ENCODE data around the gene PEX11G. TPM values are rescaled to one million over a fixed set of nuclear protein-coding genes. Genes with fewer than 3 reads are reported as not detected.

Gene PEX11G
- total and polyA plus RNA-seq, 9 of the 15 experiments (the other 6 are each of a cell fraction or from before 2014, with no cell fraction given): 0.07 to 3.2 (median 0.70) TPM; not detected in 1

DNA sequence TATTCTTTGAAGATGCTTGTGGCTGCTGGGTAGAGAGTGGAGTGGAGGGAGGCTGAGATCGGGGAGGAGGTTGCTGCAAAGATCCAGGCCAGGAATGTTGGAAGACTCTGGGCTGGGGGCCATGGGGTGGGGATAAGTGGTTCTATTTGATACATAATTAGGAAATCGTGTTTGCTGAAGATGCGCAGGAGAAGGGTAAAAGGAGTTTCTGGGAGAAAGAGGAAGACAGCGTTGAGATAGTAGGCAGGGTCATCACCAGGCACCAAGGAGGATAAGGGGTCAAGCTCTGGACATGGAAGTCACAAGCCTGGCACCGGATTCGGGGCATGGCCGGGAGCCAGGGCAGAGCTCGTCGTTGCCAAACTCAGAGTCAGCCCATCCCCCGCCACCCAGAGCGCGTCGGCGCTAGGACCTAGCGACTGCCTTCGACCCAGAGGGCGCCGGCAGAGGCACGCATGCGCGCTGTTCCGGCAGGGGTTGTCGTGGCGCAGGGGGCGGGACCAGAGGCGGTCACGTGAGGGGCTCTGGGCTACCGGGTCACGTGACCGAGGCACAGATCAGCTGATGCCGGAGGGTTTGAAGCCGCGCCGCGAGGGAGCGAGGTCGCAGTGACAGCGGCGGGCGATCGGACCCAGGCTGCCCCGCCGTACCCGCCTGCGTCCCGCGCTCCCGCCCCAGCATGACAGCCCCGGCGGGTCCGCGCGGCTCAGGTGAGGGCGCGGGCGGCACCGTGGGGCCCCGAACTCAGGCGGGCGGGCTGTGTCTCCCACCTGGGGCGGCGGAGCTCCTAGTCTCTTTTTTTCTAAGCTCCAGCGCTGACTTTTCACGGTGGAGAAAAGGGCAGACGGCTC lies 33.5 kb upstream of the PEX11G start, which contains the start of gene MCOLN1 (continued):
- TF ChIP-seq MAFK (IDR thresholded peaks at IDR 0.05; ENCODE audit: low read length) (no peak), TFE3 (CRISPR knock-in tag; IDR thresholded peaks at IDR 0.05) (peak; percentile 100), ZNF133 (CRISPR knock-in tag; IDR thresholded peaks at IDR 0.05) (no peak), FOXA1 (IDR thresholded peaks at IDR 0.05; ENCODE audit: borderline replicate concordance) (no peak), KLF6 (CRISPR knock-in tag; IDR thresholded peaks at IDR 0.05; ENCODE audit: borderline replicate concordance) (peak; percentile 61; the same call in 1 of the 2 replicates), ZNF408 (CRISPR knock-in tag; IDR thresholded peaks at IDR 0.05; ENCODE audit: low read depth) (no peak), ZFP30 (CRISPR knock-in tag; IDR thresholded peaks at IDR 0.05; ENCODE audit: borderline replicate concordance) (no peak), TCF7 (IDR thresholded peaks at IDR 0.05; ENCODE audit: borderline replicate concordance) (no peak), ARHGAP35 (IDR thresholded peaks at IDR 0.05; ENCODE audit: partially characterized antibody) (no peak), ZBTB9 (CRISPR knock-in tag; IDR thresholded peaks at IDR 0.05) (no peak; the same call in 1 of the 2 replicates), PHF21A (IDR thresholded peaks at IDR 0.05; ENCODE audit: borderline replicate concordance, low read depth) (no peak), ATF7 (IDR thresholded peaks at IDR 0.05) (peak; percentile 83), DMBX1 (CRISPR knock-in tag; IDR thresholded peaks at IDR 0.05; ENCODE audit: borderline replicate concordance) (no peak)
- TF ChIP-seq, protein P1, sequence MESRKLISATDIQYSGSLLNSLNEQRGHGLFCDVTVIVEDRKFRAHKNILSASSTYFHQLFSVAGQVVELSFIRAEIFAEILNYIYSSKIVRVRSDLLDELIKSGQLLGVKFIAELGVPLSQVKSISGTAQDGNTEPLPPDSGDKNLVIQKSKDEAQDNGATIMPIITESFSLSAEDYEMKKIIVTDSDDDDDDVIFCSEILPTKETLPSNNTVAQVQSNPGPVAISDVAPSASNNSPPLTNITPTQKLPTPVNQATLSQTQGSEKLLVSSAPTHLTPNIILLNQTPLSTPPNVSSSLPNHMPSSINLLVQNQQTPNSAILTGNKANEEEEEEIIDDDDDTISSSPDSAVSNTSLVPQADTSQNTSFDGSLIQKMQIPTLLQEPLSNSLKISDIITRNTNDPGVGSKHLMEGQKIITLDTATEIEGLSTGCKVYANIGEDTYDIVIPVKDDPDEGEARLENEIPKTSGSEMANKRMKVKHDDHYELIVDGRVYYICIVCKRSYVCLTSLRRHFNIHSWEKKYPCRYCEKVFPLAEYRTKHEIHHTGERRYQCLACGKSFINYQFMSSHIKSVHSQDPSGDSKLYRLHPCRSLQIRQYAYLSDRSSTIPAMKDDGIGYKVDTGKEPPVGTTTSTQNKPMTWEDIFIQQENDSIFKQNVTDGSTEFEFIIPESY (CRISPR knock-in tag; IDR thresholded peaks at IDR 0.05): peak; percentile 54
- TF ChIP-seq, protein P2, sequence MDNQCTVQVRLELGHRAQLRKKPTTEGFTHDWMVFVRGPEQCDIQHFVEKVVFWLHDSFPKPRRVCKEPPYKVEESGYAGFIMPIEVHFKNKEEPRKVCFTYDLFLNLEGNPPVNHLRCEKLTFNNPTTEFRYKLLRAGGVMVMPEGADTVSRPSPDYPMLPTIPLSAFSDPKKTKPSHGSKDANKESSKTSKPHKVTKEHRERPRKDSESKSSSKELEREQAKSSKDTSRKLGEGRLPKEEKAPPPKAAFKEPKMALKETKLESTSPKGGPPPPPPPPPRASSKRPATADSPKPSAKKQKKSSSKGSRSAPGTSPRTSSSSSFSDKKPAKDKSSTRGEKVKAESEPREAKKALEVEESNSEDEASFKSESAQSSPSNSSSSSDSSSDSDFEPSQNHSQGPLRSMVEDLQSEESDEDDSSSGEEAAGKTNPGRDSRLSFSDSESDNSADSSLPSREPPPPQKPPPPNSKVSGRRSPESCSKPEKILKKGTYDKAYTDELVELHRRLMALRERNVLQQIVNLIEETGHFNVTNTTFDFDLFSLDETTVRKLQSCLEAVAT (IDR thresholded peaks at IDR 0.05): peak in 1 of 2 experiments; percentile 92; a peak in 1 of 4 replicates
- TF ChIP-seq, protein P3, sequence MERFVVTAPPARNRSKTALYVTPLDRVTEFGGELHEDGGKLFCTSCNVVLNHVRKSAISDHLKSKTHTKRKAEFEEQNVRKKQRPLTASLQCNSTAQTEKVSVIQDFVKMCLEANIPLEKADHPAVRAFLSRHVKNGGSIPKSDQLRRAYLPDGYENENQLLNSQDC (CRISPR knock-in tag; IDR thresholded peaks at IDR 0.05): no peak
- TF ChIP-seq, protein P4, sequence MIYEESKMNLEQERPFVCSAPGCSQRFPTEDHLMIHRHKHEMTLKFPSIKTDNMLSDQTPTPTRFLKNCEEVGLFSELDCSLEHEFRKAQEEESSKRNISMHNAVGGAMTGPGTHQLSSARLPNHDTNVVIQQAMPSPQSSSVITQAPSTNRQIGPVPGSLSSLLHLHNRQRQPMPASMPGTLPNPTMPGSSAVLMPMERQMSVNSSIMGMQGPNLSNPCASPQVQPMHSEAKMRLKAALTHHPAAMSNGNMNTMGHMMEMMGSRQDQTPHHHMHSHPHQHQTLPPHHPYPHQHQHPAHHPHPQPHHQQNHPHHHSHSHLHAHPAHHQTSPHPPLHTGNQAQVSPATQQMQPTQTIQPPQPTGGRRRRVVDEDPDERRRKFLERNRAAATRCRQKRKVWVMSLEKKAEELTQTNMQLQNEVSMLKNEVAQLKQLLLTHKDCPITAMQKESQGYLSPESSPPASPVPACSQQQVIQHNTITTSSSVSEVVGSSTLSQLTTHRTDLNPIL (CRISPR knock-in tag; IDR thresholded peaks at IDR 0.05): no peak

Data from K562 (cell line).